ENCODE data around the gene DNAI4. TPM values are rescaled to one million over a fixed set of nuclear protein-coding genes. Genes with fewer than 3 reads are reported as not detected.
A peak's percentile ranks its signal among the peaks of the same experiment; 100 is the strongest.

DNAI4 gene
- total and polyA plus RNA-seq, 11 donors: 0.72 to 18.9 (median 8.8) TPM

- Histone ChIP-seq H3K4me3 (peak overlapping the region; percentile 68 to 86 (median 76)), H3K27me3 (no peaks in the 10 kb centered on the region), H3K9me3 (no peaks in the 10 kb centered on the region), H3K4me1 (peaks cover 6 to 75% (median 54%) of the 10 kb centered on the region in 12 donors), H3K27ac (peak overlapping the region; percentile 86 to 98 (median 93)), H3K36me3 (peaks cover 0 to 7% (median 0%) of the 10 kb centered on the region in 9 donors)
- intact Hi-C loops (cut with DNase I): loop anchor here in 1 of 10 donors (5.0 kb wide), 1 partner anchor 122 kb away; the partner anchor contains the start of gene SLC35D1
- no peak for TF ChIP-seq POLR2A (IDR thresholded peaks at IDR 0.05)
- TF ChIP-seq, protein P1, sequence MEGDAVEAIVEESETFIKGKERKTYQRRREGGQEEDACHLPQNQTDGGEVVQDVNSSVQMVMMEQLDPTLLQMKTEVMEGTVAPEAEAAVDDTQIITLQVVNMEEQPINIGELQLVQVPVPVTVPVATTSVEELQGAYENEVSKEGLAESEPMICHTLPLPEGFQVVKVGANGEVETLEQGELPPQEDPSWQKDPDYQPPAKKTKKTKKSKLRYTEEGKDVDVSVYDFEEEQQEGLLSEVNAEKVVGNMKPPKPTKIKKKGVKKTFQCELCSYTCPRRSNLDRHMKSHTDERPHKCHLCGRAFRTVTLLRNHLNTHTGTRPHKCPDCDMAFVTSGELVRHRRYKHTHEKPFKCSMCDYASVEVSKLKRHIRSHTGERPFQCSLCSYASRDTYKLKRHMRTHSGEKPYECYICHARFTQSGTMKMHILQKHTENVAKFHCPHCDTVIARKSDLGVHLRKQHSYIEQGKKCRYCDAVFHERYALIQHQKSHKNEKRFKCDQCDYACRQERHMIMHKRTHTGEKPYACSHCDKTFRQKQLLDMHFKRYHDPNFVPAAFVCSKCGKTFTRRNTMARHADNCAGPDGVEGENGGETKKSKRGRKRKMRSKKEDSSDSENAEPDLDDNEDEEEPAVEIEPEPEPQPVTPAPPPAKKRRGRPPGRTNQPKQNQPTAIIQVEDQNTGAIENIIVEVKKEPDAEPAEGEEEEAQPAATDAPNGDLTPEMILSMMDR (IDR thresholded peaks at IDR 0.05): no peak
- no peak for ATAC-seq
- DNase-seq: no peak
- 0 to 2% (median 1%) methylated on average over 6 of the region's 6 CpGs for WGBS, 4 donors
These were observed 6.1 kb upstream of the DNAI4 start for GRCh38 chr1:66930823-66931174.

GRCh38 chr1:66929999-66930822 is 5.6 kb upstream of the DNAI4 start:
- 0 to 1% (median 1%) methylated on average over 26 to 83 of the region's 83 CpGs for WGBS, 4 donors
- no peaks in the 10 kb centered on the region for H3K27me3 ChIP-seq
- no peaks in the 10 kb centered on the region for H3K9me3 ChIP-seq
- peaks cover 0 to 7% (median 0%) of the 10 kb centered on the region in 9 donors for H3K36me3 ChIP-seq
- intact Hi-C loops (cut with DNase I): loop anchor here in 4 of 10 donors (5.0 to 10.0 kb wide), 4 partner anchors 122 to 675 kb away; partner anchors contain the start of genes SLC35D1 (in 3 of the 4) and SERBP1 (in 1 of the 4)
- H3K4me3 ChIP-seq: peak overlapping the region; percentile 68 to 86 (median 76)
- peaks cover 6 to 72% (median 54%) of the 10 kb centered on the region in 12 donors for H3K4me1 ChIP-seq
- peak overlapping the region; percentile 86 to 98 (median 93) for H3K27ac ChIP-seq
- peak; percentile 74 to 91 (median 86) for ATAC-seq
- DNase-seq: peak; percentile 96 to 98 (median 96)
- TF ChIP-seq POLR2A (IDR thresholded peaks at IDR 0.05): peak in 1 of 2 donors; percentile 73
- TF ChIP-seq, protein P1 (IDR thresholded peaks at IDR 0.05): peak; percentile 20 to 74 (median 48)

DNA sequence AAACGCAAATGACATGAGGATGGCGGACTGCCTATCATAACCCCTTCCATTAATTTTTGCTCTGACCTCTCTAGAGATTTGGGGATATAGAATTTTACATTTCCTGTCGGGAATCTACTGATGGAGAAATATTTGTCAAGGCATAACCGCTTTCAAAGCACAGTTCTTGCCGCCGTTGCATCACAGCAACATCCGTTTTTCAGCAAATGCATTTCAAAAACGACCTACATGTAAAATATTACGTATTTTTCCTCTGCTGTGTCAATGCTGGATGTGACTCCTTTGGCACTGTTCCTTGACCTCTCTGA is 5.0 kb upstream of the DNAI4 start:
- Histone ChIP-seq H3K4me1 (peaks cover 6 to 67% (median 49%) of the 10 kb centered on the region in 12 donors), H3K4me3 (peak overlapping the region; percentile 68 to 86 (median 76)), H3K36me3 (peaks cover 0 to 7% (median 0%) of the 10 kb centered on the region in 9 donors), H3K9me3 (no peaks in the 10 kb centered on the region), H3K27ac (peak overlapping the region; percentile 86 to 98 (median 93)), H3K27me3 (no peaks in the 10 kb centered on the region)
- no peak for TF ChIP-seq POLR2A (IDR thresholded peaks at IDR 0.05)
- TF ChIP-seq, protein P1 (IDR thresholded peaks at IDR 0.05): no peak
- DNase-seq: no peak
- WGBS, 4 donors: 13 to 22% (median 18%) methylated on average over 9 of the region's 9 CpGs
- intact Hi-C loops (cut with DNase I): loop anchor here in 4 of 10 donors (5.0 to 10.0 kb wide), 4 partner anchors 123 to 675 kb away; partner anchors contain the start of genes SLC35D1 (in 2 of the 4) and SERBP1 (in 1 of the 4)
- ATAC-seq: no peak

GRCh38 chr1:66929146-66929688 is 4.6 kb upstream of the DNAI4 start:
- intact Hi-C loops (cut with DNase I): loop anchor here in 4 of 10 donors (5.0 to 10.0 kb wide), 4 partner anchors 123 to 674 kb away; partner anchors contain the start of genes SLC35D1 (in 2 of the 4) and SERBP1 (in 1 of the 4)
- Histone ChIP-seq H3K4me1 (peaks cover 6 to 62% (median 45%) of the 10 kb centered on the region in 12 donors), H3K9me3 (no peaks in the 10 kb centered on the region), H3K36me3 (peaks cover 0 to 7% (median 0%) of the 10 kb centered on the region in 9 donors), H3K4me3 (peak overlapping the region in 11 of 12 donors; percentile 68 to 86 (median 77)), H3K27ac (peak overlapping the region in 11 of 12 donors; percentile 89 to 98 (median 93)), H3K27me3 (no peaks in the 10 kb centered on the region)
- TF ChIP-seq, protein P1 (IDR thresholded peaks at IDR 0.05): no peak
- TF ChIP-seq POLR2A (IDR thresholded peaks at IDR 0.05): no peak
- DNase-seq (no peak), ATAC-seq (no peak)
- 48 to 60% (median 55%) methylated on average over 3 of the region's 3 CpGs for WGBS, 4 donors
